OCI-LY7 (cell line): ENCODE measurements around the gene TTLL1.

Experiments used
- CTCF ChIP-seq: fragments of 200-600 bp; sonication (generic); conservative IDR thresholded peaks from 2 replicates; pipeline ENCODE4 v1.5.1; 2014; ENCODE audit warnings: mild to moderate bottlenecking, antibody characterized with exemption, low read length, moderate library complexity, mixed read lengths
- EZH2phosphoT487 ChIP-seq: fragments of 200-600 bp; sonication (generic); IDR thresholded peaks from 2 replicates; pipeline ENCODE4 v1.6.1; 2018; ENCODE audit warnings: low read depth, borderline replicate concordance, mild to moderate bottlenecking, mixed run types, antibody characterized with exemption, low read length, moderate library complexity, mixed read lengths

GRCh38 chr22:43099095-43099494 lies 9.9 kb upstream of the TTLL1 start:
- TF ChIP-seq CTCF (no peak), EZH2phosphoT487 (no peak)
